ENCODE measurements around the gene RMND1. TPM values are rescaled to one million over a fixed set of nuclear protein-coding genes. Genes with fewer than 3 reads are reported as not detected.
A peak's percentile ranks its signal among the peaks of the same experiment; 100 is the strongest.

Gene RMND1
- total and polyA plus RNA-seq, 2 of the 13 experiments (the other 11 are each of a cell fraction or from before 2014, with no cell fraction given): 34.0 to 72.5 TPM

DNA sequence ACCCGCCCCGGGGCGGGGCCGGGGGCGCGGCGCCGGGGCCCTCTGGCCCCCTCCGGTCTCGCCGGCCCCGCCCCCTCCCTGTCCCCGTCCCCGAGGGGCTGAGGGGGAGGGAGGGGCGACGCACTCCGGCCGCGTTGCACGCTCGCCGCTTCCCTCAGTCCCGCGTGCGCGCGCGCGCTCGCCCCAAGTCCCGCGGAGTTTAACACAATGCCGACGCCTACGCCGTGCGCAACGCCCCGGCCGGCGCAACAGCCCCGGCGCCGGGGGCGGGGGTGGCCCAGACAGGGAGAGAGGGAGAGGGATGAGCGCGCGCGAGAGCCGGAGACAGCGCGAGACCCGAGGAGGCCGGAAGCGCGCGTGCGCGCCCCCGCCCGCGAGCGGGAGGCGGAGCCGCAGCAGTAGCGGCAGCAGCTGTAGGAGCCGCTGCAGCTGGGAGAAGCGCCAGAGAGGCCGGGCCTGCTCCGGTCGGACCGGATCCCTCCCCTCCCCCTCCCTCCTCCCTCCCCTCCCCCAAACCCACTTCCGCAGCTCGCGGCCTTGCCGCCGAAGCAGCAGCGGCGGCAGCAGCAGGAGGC is 61.6 kb downstream of the RMND1 start (continued):
- TF ChIP-seq POGZ (CRISPR knock-in tag; IDR thresholded peaks at IDR 0.05): no peak; the same call in 1 of the 2 replicates
- TF ChIP-seq, protein P1, sequence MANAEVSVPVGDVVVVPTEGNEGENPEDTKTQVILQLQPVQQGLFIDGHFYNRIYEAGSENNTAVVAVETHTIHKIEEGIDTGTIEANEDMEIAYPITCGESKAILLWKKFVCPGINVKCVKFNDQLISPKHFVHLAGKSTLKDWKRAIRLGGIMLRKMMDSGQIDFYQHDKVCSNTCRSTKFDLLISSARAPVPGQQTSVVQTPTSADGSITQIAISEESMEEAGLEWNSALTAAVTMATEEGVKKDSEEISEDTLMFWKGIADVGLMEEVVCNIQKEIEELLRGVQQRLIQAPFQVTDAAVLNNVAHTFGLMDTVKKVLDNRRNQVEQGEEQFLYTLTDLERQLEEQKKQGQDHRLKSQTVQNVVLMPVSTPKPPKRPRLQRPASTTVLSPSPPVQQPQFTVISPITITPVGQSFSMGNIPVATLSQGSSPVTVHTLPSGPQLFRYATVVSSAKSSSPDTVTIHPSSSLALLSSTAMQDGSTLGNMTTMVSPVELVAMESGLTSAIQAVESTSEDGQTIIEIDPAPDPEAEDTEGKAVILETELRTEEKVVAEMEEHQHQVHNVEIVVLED (CRISPR knock-in tag; IDR thresholded peaks at IDR 0.05; ENCODE audit: borderline replicate concordance): peak; percentile 98
- no peak; the same call in 1 of the 2 replicates for TF ChIP-seq KDM5A (IDR thresholded peaks at IDR 0.05; ENCODE audit: borderline replicate concordance, low read length)
- TF ChIP-seq GMEB2 (CRISPR knock-in tag; IDR thresholded peaks at IDR 0.05; ENCODE audit: low read depth): peak; percentile 96
- TF ChIP-seq PHF20 (CRISPR knock-in tag; IDR thresholded peaks at IDR 0.05): peak; percentile 34; the same call in 1 of the 2 replicates
- no peak for TF ChIP-seq ZNF235 (CRISPR knock-in tag; IDR thresholded peaks at IDR 0.05; ENCODE audit: borderline replicate concordance)
- no peak; the same call in none of the 2 replicates for TF ChIP-seq ZMAT3 (CRISPR knock-in tag; conservative IDR thresholded peaks at IDR 0.05)
- no peak for TF ChIP-seq NCOA5 (CRISPR knock-in tag; IDR thresholded peaks at IDR 0.05)
- no peak for TF ChIP-seq HNF4G (IDR thresholded peaks at IDR 0.05; ENCODE audit: borderline replicate concordance, low read depth, low read length)
- no peak for TF ChIP-seq HNF4G (CRISPR knock-in tag; IDR thresholded peaks at IDR 0.05; ENCODE audit: borderline replicate concordance, low read depth)
- TF ChIP-seq ZNF234 (CRISPR knock-in tag; conservative IDR thresholded peaks at IDR 0.05): peak; percentile 85
- TF ChIP-seq RAD21 (CRISPR knock-in tag; IDR thresholded peaks at IDR 0.05): no peak
- TF ChIP-seq ZBTB37 (CRISPR knock-in tag; IDR thresholded peaks at IDR 0.05): no peak
- TF ChIP-seq ZKSCAN8 (CRISPR knock-in tag; IDR thresholded peaks at IDR 0.05; ENCODE audit: borderline replicate concordance): peak; percentile 16; the same call in 1 of the 2 replicates
- no peak for TF ChIP-seq ZNF570 (CRISPR knock-in tag; IDR thresholded peaks at IDR 0.05; ENCODE audit: borderline replicate concordance)
- TF ChIP-seq, protein P2, sequence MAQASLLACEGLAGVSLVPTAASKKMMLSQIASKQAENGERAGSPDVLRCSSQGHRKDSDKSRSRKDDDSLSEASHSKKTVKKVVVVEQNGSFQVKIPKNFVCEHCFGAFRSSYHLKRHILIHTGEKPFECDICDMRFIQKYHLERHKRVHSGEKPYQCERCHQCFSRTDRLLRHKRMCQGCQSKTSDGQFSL (CRISPR knock-in tag; IDR thresholded peaks at IDR 0.05): no peak
- no peak for TF ChIP-seq ZNF34 (CRISPR knock-in tag; IDR thresholded peaks at IDR 0.05; ENCODE audit: borderline replicate concordance)
- no peak; the same call in 1 of the 2 replicates for TF ChIP-seq BHLHE40 (IDR thresholded peaks at IDR 0.05; ENCODE audit: low read length)
- TF ChIP-seq ZNF556 (CRISPR knock-in tag; IDR thresholded peaks at IDR 0.05; ENCODE audit: borderline replicate concordance): peak; percentile 72; the same call in 1 of the 2 replicates
- peak; percentile 68 for TF ChIP-seq CCDC6 (CRISPR knock-in tag; IDR thresholded peaks at IDR 0.05)
- TF ChIP-seq, protein P3, sequence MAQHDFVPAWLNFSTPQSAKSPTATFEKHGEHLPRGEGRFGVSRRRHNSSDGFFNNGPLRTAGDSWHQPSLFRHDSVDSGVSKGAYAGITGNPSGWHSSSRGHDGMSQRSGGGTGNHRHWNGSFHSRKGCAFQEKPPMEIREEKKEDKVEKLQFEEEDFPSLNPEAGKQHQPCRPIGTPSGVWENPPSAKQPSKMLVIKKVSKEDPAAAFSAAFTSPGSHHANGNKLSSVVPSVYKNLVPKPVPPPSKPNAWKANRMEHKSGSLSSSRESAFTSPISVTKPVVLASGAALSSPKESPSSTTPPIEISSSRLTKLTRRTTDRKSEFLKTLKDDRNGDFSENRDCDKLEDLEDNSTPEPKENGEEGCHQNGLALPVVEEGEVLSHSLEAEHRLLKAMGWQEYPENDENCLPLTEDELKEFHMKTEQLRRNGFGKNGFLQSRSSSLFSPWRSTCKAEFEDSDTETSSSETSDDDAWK (CRISPR knock-in tag; IDR thresholded peaks at IDR 0.05): no peak
- TF ChIP-seq ZNF484 (CRISPR knock-in tag; IDR thresholded peaks at IDR 0.05; ENCODE audit: borderline replicate concordance, low read depth): no peak
- TF ChIP-seq NONO (IDR thresholded peaks at IDR 0.05): no peak
- peak; percentile 90 for TF ChIP-seq NONO (CRISPR knock-in tag; conservative IDR thresholded peaks at IDR 0.05)
- TF ChIP-seq ZNF121 (CRISPR knock-in tag; IDR thresholded peaks at IDR 0.05): no peak

All from HepG2 (cell line).